ENCODE results near the gene NFE2.

Gene NFE2

GRCh38 chr12:54282949-54283593 lies 17.7 kb downstream of the NFE2 start:
- TF ChIP-seq CREB1 (IDR thresholded peaks at IDR 0.05; ENCODE audit: low read depth) (no peak), RAD21 (IDR thresholded peaks at IDR 0.05; ENCODE audit: low read depth) (no peak), CEBPB (IDR thresholded peaks at IDR 0.05) (no peak), YY1 (IDR thresholded peaks at IDR 0.05; ENCODE audit: low read depth) (no peak), EP300 (IDR thresholded peaks at IDR 0.05; ENCODE audit: borderline replicate concordance) (no peak), ZBTB7A (IDR thresholded peaks at IDR 0.05; ENCODE audit: low read depth) (no peak), TEAD4 (IDR thresholded peaks at IDR 0.05) (no peak), TAF1 (IDR thresholded peaks at IDR 0.05; ENCODE audit: low read depth) (no peak), TCF12 (IDR thresholded peaks at IDR 0.05; ENCODE audit: low read depth) (no peak), FOXM1 (IDR thresholded peaks at IDR 0.05; ENCODE audit: borderline replicate concordance, low read depth) (no peak), EGR1 (IDR thresholded peaks at IDR 0.05) (no peak), NFIC (IDR thresholded peaks at IDR 0.05) (no peak), MAX (IDR thresholded peaks at IDR 0.05) (no peak)
- TF ChIP-seq, protein P1, sequence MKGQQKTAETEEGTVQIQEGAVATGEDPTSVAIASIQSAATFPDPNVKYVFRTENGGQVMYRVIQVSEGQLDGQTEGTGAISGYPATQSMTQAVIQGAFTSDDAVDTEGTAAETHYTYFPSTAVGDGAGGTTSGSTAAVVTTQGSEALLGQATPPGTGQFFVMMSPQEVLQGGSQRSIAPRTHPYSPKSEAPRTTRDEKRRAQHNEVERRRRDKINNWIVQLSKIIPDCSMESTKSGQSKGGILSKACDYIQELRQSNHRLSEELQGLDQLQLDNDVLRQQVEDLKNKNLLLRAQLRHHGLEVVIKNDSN (IDR thresholded peaks at IDR 0.05), result no peak
- TF ChIP-seq, protein P2, sequence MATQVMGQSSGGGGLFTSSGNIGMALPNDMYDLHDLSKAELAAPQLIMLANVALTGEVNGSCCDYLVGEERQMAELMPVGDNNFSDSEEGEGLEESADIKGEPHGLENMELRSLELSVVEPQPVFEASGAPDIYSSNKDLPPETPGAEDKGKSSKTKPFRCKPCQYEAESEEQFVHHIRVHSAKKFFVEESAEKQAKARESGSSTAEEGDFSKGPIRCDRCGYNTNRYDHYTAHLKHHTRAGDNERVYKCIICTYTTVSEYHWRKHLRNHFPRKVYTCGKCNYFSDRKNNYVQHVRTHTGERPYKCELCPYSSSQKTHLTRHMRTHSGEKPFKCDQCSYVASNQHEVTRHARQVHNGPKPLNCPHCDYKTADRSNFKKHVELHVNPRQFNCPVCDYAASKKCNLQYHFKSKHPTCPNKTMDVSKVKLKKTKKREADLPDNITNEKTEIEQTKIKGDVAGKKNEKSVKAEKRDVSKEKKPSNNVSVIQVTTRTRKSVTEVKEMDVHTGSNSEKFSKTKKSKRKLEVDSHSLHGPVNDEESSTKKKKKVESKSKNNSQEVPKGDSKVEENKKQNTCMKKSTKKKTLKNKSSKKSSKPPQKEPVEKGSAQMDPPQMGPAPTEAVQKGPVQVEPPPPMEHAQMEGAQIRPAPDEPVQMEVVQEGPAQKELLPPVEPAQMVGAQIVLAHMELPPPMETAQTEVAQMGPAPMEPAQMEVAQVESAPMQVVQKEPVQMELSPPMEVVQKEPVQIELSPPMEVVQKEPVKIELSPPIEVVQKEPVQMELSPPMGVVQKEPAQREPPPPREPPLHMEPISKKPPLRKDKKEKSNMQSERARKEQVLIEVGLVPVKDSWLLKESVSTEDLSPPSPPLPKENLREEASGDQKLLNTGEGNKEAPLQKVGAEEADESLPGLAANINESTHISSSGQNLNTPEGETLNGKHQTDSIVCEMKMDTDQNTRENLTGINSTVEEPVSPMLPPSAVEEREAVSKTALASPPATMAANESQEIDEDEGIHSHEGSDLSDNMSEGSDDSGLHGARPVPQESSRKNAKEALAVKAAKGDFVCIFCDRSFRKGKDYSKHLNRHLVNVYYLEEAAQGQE (IDR thresholded peaks at IDR 0.05; ENCODE audit: low read depth), result no peak

DNA sequence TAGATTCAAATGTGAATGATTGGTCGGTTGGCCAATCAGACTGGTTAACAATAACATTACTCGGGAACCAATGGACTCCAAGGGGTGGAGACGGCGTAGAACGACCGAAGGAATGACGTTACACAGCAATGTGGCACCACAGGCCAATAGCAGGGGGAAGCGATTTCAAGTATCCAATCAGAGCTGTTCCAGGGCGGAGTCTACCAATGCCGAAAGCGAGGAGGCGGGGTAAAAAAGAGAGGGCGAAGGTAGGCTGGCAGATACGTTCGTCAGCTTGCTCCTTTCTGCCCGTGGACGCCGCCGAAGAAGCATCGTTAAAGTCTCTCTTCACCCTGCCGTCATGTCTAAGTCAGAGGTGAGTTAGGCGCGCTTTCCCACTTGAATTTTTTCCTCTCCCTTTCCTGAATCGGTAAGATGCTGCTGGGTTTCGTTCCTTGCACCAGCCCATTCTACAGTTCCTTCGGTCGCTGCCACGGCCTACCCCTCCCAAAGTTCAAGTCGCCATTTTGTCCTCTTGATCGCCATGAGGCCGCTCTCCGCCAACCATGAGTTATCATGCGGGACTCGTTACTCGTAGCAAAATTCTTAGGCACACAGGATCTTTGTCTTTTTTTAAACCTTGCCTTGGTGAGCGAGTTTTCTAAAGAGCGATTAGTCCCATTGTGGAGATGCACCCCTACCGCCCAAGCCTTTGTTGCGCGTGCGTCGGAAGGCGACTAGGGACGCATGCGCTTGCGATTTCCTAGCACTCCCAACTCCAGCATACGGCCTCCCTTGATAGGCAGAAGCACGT lies 20.2 kb downstream of the NFE2 start, which contains the start of gene HNRNPA1:
TSS of gene HNRNPA1 (plus strand) at position 259 of the 793 bp plus-strand sequence. CDS start at position 341, 82 bp downstream.
- TF ChIP-seq CREB1 (IDR thresholded peaks at IDR 0.05; ENCODE audit: low read depth) (peak; percentile 90), YY1 (IDR thresholded peaks at IDR 0.05; ENCODE audit: low read depth) (peak; percentile 94), EGR1 (IDR thresholded peaks at IDR 0.05) (0 out of 2 replicates have a peak, but pooled peaks have one; percentile 45), CEBPB (IDR thresholded peaks at IDR 0.05) (no peak), ZBTB7A (IDR thresholded peaks at IDR 0.05; ENCODE audit: low read depth) (no peak), TCF12 (IDR thresholded peaks at IDR 0.05; ENCODE audit: low read depth) (peak; percentile 41; the same call in 1 of the 2 replicates), EP300 (IDR thresholded peaks at IDR 0.05; ENCODE audit: borderline replicate concordance) (no peak), FOXM1 (IDR thresholded peaks at IDR 0.05; ENCODE audit: borderline replicate concordance, low read depth) (no peak; the same call in 1 of the 2 replicates), TEAD4 (IDR thresholded peaks at IDR 0.05) (peak; percentile 36; the same call in 1 of the 2 replicates), NFIC (IDR thresholded peaks at IDR 0.05) (no peak; the same call in 1 of the 2 replicates), RAD21 (IDR thresholded peaks at IDR 0.05; ENCODE audit: low read depth) (no peak), TAF1 (IDR thresholded peaks at IDR 0.05; ENCODE audit: low read depth) (peak; percentile 99), MAX (IDR thresholded peaks at IDR 0.05) (peak; percentile 97)
- TF ChIP-seq, protein P1 (IDR thresholded peaks at IDR 0.05), result no peak
- TF ChIP-seq, protein P2 (IDR thresholded peaks at IDR 0.05; ENCODE audit: low read depth), result no peak

DNA sequence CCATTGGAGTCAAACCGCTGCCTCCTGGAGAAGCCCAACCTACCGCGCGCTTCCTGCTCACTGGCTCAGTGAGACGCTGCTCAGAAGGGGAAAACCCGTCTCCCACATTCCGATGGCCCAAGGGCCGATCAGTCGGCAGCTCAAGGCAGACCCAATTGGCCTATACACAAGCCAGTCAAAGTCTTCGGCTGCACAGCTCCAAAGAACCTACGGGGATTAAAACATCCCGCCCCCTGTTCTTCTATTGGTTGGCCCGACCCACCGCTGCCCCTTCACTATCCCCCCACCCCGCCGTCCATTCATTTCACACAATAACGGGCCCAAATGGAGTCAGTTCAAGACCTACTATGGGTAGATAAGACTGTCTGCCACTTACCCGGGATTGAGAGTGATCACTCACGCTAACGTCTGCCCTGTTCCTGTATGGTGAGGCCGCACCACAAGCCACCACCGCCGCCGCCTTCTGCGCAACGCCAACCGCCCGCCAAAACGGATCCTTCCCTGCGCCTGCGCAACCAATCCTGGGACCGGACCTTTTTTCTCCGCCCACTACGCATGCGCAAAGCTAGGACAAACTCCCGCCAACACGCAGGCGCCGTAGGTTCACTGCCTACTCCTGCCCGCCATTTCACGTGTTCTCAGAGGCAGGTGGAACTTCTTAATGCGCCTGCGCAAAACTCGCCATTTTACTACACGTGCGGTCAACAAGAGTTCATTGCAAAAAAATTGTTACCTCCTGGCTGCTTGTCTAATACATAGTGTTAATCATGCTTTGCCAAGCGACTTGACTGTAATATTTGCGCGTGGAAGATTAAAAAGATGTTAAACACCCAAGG lies 21.0 kb downstream of the NFE2 start, which contains the start of gene CBX5:
TSS of gene CBX5 (minus strand) at position 491 of the 836 bp plus-strand sequence. CDS start 22,472 bp downstream, outside the sequence.
- TF ChIP-seq NFIC (IDR thresholded peaks at IDR 0.05), result peak; percentile 13; the same call in 1 of the 2 replicates
- TF ChIP-seq YY1 (IDR thresholded peaks at IDR 0.05; ENCODE audit: low read depth), result peak; percentile 97
- peak; percentile 79 for TF ChIP-seq TEAD4 (IDR thresholded peaks at IDR 0.05)
- no peak; the same call in 1 of the 2 replicates for TF ChIP-seq ZBTB7A (IDR thresholded peaks at IDR 0.05; ENCODE audit: low read depth)
- TF ChIP-seq, protein P2 (IDR thresholded peaks at IDR 0.05; ENCODE audit: low read depth), result no peak
- peak; percentile 97 for TF ChIP-seq MAX (IDR thresholded peaks at IDR 0.05)
- TF ChIP-seq EP300 (IDR thresholded peaks at IDR 0.05; ENCODE audit: borderline replicate concordance), result peak; percentile 40; the same call in 1 of the 2 replicates
- TF ChIP-seq TCF12 (IDR thresholded peaks at IDR 0.05; ENCODE audit: low read depth), result no peak; the same call in 1 of the 2 replicates
- TF ChIP-seq FOXM1 (IDR thresholded peaks at IDR 0.05; ENCODE audit: borderline replicate concordance, low read depth), result no peak; the same call in 1 of the 2 replicates
- TF ChIP-seq EGR1 (IDR thresholded peaks at IDR 0.05), result peak; percentile 55; the same call in 1 of the 2 replicates
- TF ChIP-seq TAF1 (IDR thresholded peaks at IDR 0.05; ENCODE audit: low read depth), result peak; percentile 95
- no peak for TF ChIP-seq CREB1 (IDR thresholded peaks at IDR 0.05; ENCODE audit: low read depth)
- TF ChIP-seq, protein P1 (IDR thresholded peaks at IDR 0.05), result peak; percentile 73
- no peak; the same call in 1 of the 2 replicates for TF ChIP-seq CEBPB (IDR thresholded peaks at IDR 0.05)
- TF ChIP-seq RAD21 (IDR thresholded peaks at IDR 0.05; ENCODE audit: low read depth), result no peak
